Measurements from ENCODE around the gene REL. TPM values are rescaled to one million over a fixed set of nuclear protein-coding genes. Genes with fewer than 3 reads are reported as not detected.

REL gene
- total RNA-seq, 1 experiment from 2014 or later = 10.0 TPM

DNA sequence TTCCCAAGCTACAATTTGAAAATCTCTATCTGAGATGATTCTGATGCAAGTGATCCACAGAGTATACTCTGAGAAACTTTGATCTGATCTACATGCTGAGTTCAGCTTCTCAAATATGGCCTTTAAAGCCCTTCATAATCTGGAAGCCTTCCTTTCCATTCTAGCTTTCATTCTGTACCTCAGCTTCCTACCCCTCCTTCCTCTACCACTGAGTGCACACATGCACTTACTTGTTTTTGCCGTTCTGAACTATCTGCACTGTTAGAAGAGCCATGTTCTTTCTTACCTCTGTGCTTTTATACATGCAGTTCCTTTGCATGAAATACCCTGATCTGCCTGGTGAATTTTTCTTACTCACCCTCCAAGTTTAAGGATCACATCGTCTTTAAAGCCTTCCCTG is 25.0 kb downstream of the REL start:
- no TSS peak for BruUV-seq (replicated peaks)

GRCh38 chr2:60907329-60907728 is 26.0 kb downstream of the REL start:
- no peak for ATAC-seq
- no peak for DNase-seq (ENCODE audit: low read depth, low spot score)
- ChIA-PET CTCF (no interaction called here), POLR2A (no interaction called here)
- Histone ChIP-seq H3K27ac (ENCODE audit: low read length) (no peak overlapping the region), H3K27me3 (ENCODE audit: control insufficient read depth, insufficient read depth, low read length) (no peaks in the 10 kb centered on the region), H3K4me3 (ENCODE audit: low read depth in 2 of 2, low read length in 2 of 2) (no peak overlapping the region), H3K36me3 (ENCODE audit: control insufficient read depth, insufficient read depth, low read length) (no peaks in the 10 kb centered on the region), H3K9me3 (ENCODE audit: control insufficient read depth, insufficient read depth, low read depth, low read length) (no peaks in the 10 kb centered on the region), H3K4me1 (ENCODE audit: control insufficient read depth, insufficient read depth, low read length) (no peaks in the 10 kb centered on the region)
- intact Hi-C loops (cut with micrococcal nuclease; ENCODE audit: unreplicated experiment) = no loop called here
- in situ Hi-C loops (cut with HindIII; ENCODE audit: low pct_unique_long_range_greater_than_20kb, low sequenced_read_pairs) = no loop called here
- BruUV-seq (replicated peaks) = no TSS peak
- TF ChIP-seq SIN3A (IDR thresholded peaks at IDR 0.05; ENCODE audit: borderline replicate concordance, insufficient read depth, low read depth, low read length) (no peak), REST (IDR thresholded peaks at IDR 0.05; ENCODE audit: insufficient read depth in 1 of 2, low read depth in 2 of 2, low read length in 1 of 2) (no peak), POLR2AphosphoS5 (IDR thresholded peaks at IDR 0.05; ENCODE audit: low read depth, low read length) (no peak), TCF7L2 (IDR thresholded peaks at IDR 0.05; ENCODE audit: low read depth, low read length) (no peak)
- TF ChIP-seq, protein P1, sequence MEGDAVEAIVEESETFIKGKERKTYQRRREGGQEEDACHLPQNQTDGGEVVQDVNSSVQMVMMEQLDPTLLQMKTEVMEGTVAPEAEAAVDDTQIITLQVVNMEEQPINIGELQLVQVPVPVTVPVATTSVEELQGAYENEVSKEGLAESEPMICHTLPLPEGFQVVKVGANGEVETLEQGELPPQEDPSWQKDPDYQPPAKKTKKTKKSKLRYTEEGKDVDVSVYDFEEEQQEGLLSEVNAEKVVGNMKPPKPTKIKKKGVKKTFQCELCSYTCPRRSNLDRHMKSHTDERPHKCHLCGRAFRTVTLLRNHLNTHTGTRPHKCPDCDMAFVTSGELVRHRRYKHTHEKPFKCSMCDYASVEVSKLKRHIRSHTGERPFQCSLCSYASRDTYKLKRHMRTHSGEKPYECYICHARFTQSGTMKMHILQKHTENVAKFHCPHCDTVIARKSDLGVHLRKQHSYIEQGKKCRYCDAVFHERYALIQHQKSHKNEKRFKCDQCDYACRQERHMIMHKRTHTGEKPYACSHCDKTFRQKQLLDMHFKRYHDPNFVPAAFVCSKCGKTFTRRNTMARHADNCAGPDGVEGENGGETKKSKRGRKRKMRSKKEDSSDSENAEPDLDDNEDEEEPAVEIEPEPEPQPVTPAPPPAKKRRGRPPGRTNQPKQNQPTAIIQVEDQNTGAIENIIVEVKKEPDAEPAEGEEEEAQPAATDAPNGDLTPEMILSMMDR (IDR thresholded peaks at IDR 0.05) = no peak

More for the DNA sequence above, 25.0 kb downstream of the REL start:
- Histone ChIP-seq H3K27me3 (ENCODE audit: control insufficient read depth, insufficient read depth, low read length) (no peaks in the 10 kb centered on the region), H3K4me3 (ENCODE audit: low read depth in 2 of 2, low read length in 2 of 2) (no peak overlapping the region), H3K36me3 (ENCODE audit: control insufficient read depth, insufficient read depth, low read length) (peaks cover 3% of the 10 kb centered on the region; the same call in 1 of the 2 replicates), H3K9me3 (ENCODE audit: control insufficient read depth, insufficient read depth, low read depth, low read length) (no peaks in the 10 kb centered on the region), H3K4me1 (ENCODE audit: control insufficient read depth, insufficient read depth, low read length) (no peaks in the 10 kb centered on the region), H3K27ac (ENCODE audit: low read length) (no peak overlapping the region)
- POLR2A ChIA-PET = interaction anchor here (0.6 kb wide), 1 partner anchor 87 kb away, joined by 3 read pairs; no protein-coding TSS in a partner anchor
- TF ChIP-seq, protein P1 (IDR thresholded peaks at IDR 0.05) = no peak
- no peak for TF ChIP-seq POLR2AphosphoS5 (IDR thresholded peaks at IDR 0.05; ENCODE audit: low read depth, low read length)
- TF ChIP-seq TCF7L2 (IDR thresholded peaks at IDR 0.05; ENCODE audit: low read depth, low read length) = no peak
- no peak for TF ChIP-seq SIN3A (IDR thresholded peaks at IDR 0.05; ENCODE audit: borderline replicate concordance, insufficient read depth, low read depth, low read length)
- no peak for TF ChIP-seq REST (IDR thresholded peaks at IDR 0.05; ENCODE audit: insufficient read depth in 1 of 2, low read depth in 2 of 2, low read length in 1 of 2)
- intact Hi-C loops (cut with micrococcal nuclease; ENCODE audit: unreplicated experiment) = no loop called here
- DNase-seq (ENCODE audit: low read depth, low spot score) (no peak), ATAC-seq (no peak)
- in situ Hi-C loops (cut with HindIII; ENCODE audit: low pct_unique_long_range_greater_than_20kb, low sequenced_read_pairs) = no loop called here
- CTCF ChIA-PET = no interaction called here
